Ectodermal cell (in vitro differentiated cells): ENCODE results near the gene TMEM8B.

Experiments
- H3K27ac ChIP-seq: 2 replicates; pipeline ENCODE4 v1.7.0; 2013; ENCODE audit warnings: mild to moderate bottlenecking, low read depth, low read length; ENCODE audit not compliant: insufficient read depth, poor library complexity, severe bottlenecking
- H3K27me3 ChIP-seq: 2 replicates; pipeline ENCODE4 v1.7.0; 2013; ENCODE audit warnings: mild to moderate bottlenecking, low read length; ENCODE audit not compliant: insufficient read depth, control insufficient read depth, poor library complexity, severe bottlenecking
- H3K36me3 ChIP-seq: one replicate; pipeline ENCODE4 v1.7.0; 2013; ENCODE audit warnings: low read length; ENCODE audit not compliant: control insufficient read depth, insufficient read depth
- H3K4me1 ChIP-seq: one replicate; pipeline ENCODE4 v1.7.0; 2013; ENCODE audit warnings: low read length; ENCODE audit not compliant: control insufficient read depth, insufficient read depth
- H3K4me3 ChIP-seq: 2 replicates; pipeline ENCODE4 v1.7.0; 2013; ENCODE audit warnings: low read depth, low read length, control low read depth; ENCODE audit not compliant: insufficient read depth
- H3K9me3 ChIP-seq: 2 replicates; pipeline ENCODE4 v1.7.0; 2013; ENCODE audit warnings: mild to moderate bottlenecking, low read length, moderate library complexity; ENCODE audit not compliant: control insufficient read depth
- WGBS, 2 experiments: methylation state at CpG; one replicate each; pipeline ENCODE4 v1.1.7; 2013; ENCODE audit warnings: missing lambda C conversion rate in 2 of 2; 5-methylcytosine and 5-hydroxymethylcytosine counted together

Gene TMEM8B

GRCh38 chr9:35811381-35812024 is 17.5 kb upstream of the TMEM8B start:
- Histone ChIP-seq H3K9me3 (no peaks in the 10 kb centered on the region), H3K27ac (no peak overlapping the region), H3K36me3 (peaks cover 3% of the 10 kb centered on the region), H3K4me1 (peaks cover 13% of the 10 kb centered on the region), H3K4me3 (peak overlapping the region; percentile 33), H3K27me3 (no peaks in the 10 kb centered on the region)
- 44 to 47% methylated on average over 12 of the region's 12 CpGs for WGBS, 2 experiments

GRCh38 chr9:35812025-35812602 is 16.9 kb upstream of the TMEM8B start, which contains the start of gene SPAG8:
TSS of gene SPAG8 (minus strand) at chr9:35812262. CDS start at chr9:35812147, 115 bp downstream.
- Histone ChIP-seq H3K9me3 (no peaks in the 10 kb centered on the region), H3K27me3 (no peaks in the 10 kb centered on the region), H3K4me1 (peaks cover 13% of the 10 kb centered on the region), H3K27ac (no peak within 1 kb of the TSS), H3K36me3 (peaks cover 3% of the 10 kb centered on the region), H3K4me3 (peak within 1 kb of the TSS; percentile 33)
- WGBS, 2 experiments = 4 to 6% methylated on average over 28 of the region's 28 CpGs

- peaks cover 3% of the 10 kb centered on the region for H3K36me3 ChIP-seq
- no peaks in the 10 kb centered on the region for H3K27me3 ChIP-seq
- peak overlapping the region; percentile 93 for H3K27ac ChIP-seq
- peak overlapping the region; percentile 72 for H3K4me3 ChIP-seq
- H3K4me1 ChIP-seq = peaks cover 13% of the 10 kb centered on the region
- H3K9me3 ChIP-seq = no peaks in the 10 kb centered on the region
- 89 to 90% methylated on average over 10 of the region's 10 CpGs for WGBS, 2 experiments
Measured at GRCh38 chr9:35813434-35814105, 15.5 kb upstream of the TMEM8B start.

GRCh38 chr9:35814106-35814840 is 14.8 kb upstream of the TMEM8B start:
- peaks cover 13% of the 10 kb centered on the region for H3K4me1 ChIP-seq
- no peaks in the 10 kb centered on the region for H3K9me3 ChIP-seq
- 10 to 11% methylated on average over 29 of the region's 29 CpGs for WGBS, 2 experiments

GRCh38 chr9:35814841-35815543 is 14.0 kb upstream of the TMEM8B start, which contains the start of gene HINT2:
TSS of gene HINT2 (minus strand) at chr9:35815042. CDS start at chr9:35814979, 63 bp downstream.
- Histone ChIP-seq H3K27me3 (no peaks in the 10 kb centered on the region), H3K4me3 (peak within 1 kb of the TSS; percentile 72), H3K4me1 (peaks cover 13% of the 10 kb centered on the region), H3K9me3 (no peaks in the 10 kb centered on the region), H3K36me3 (no peaks in the 10 kb centered on the region), H3K27ac (peak within 1 kb of the TSS; percentile 93)
- WGBS, 2 experiments = 0% methylated on average over 52 of the region's 52 CpGs

More at GRCh38 chr9:35814106-35814840, 14.8 kb upstream of the TMEM8B start:
- H3K27me3 ChIP-seq = no peaks in the 10 kb centered on the region
- H3K27ac ChIP-seq = peak overlapping the region; percentile 93
- H3K36me3 ChIP-seq = no peaks in the 10 kb centered on the region
- peak overlapping the region; percentile 72 for H3K4me3 ChIP-seq

- Histone ChIP-seq H3K4me1 (peaks cover 13% of the 10 kb centered on the region), H3K27me3 (no peaks in the 10 kb centered on the region), H3K4me3 (no peak overlapping the region), H3K36me3 (no peaks in the 10 kb centered on the region), H3K27ac (no peak overlapping the region), H3K9me3 (no peaks in the 10 kb centered on the region)
- 67 to 72% methylated on average over 1 of the region's 1 CpG for WGBS, 2 experiments
Measured at GRCh38 chr9:35816708-35817107, 12.3 kb upstream of the TMEM8B start.

GRCh38 chr9:35818341-35818740 is 10.7 kb upstream of the TMEM8B start:
- H3K4me1 ChIP-seq = peaks cover 9% of the 10 kb centered on the region
- H3K36me3 ChIP-seq = no peaks in the 10 kb centered on the region
- H3K27me3 ChIP-seq = no peaks in the 10 kb centered on the region
- no peak overlapping the region for H3K27ac ChIP-seq
- H3K9me3 ChIP-seq = no peaks in the 10 kb centered on the region
- WGBS, 2 experiments = 89 to 90% methylated on average over 3 of the region's 3 CpGs
- H3K4me3 ChIP-seq = no peak overlapping the region

- H3K27ac ChIP-seq = no peak overlapping the region
- H3K9me3 ChIP-seq = no peaks in the 10 kb centered on the region
- no peaks in the 10 kb centered on the region for H3K4me1 ChIP-seq
- H3K27me3 ChIP-seq = no peaks in the 10 kb centered on the region
- no peak overlapping the region for H3K4me3 ChIP-seq
- no peaks in the 10 kb centered on the region for H3K36me3 ChIP-seq
Measured at GRCh38 chr9:35820076-35820475, 9.0 kb upstream of the TMEM8B start.

- Histone ChIP-seq H3K27ac (no peak overlapping the region), H3K4me3 (no peak overlapping the region), H3K36me3 (no peaks in the 10 kb centered on the region), H3K4me1 (no peaks in the 10 kb centered on the region), H3K9me3 (no peaks in the 10 kb centered on the region), H3K27me3 (no peaks in the 10 kb centered on the region)
Measured at GRCh38 chr9:35822926-35823325, 6.1 kb upstream of the TMEM8B start.
